Naive B cell (primary cell): ENCODE results near the gene ST3GAL3. TPM values are rescaled to one million over a fixed set of nuclear protein-coding genes. Genes with fewer than 3 reads are reported as not detected.
"Not testable (repeated sequence)": the region's sequence is repeated elsewhere in the genome, so short reads cannot be mapped to it uniquely, and the experiment has no call there.

Source experiments
- ATAC-seq, 2 donors: fragments of 150-1000 bp; cut with Tn5 transposase; 2 replicates each; pipeline ENCODE4 v1.10.0; 2021; ENCODE audit warnings: low read depth in 2 of 2, mild to moderate bottlenecking in 2 of 2, moderate library complexity in 2 of 2
- DNase-seq: peaks from one replicate; pipeline ENCODE4 v3.0.0; 2022
- H3K27ac Mint-ChIP-seq, 6 donors: one replicate each; pipeline ENCODE4 v1.8.0; 2020 to 2022; ENCODE audit warnings: mild to moderate bottlenecking in 6 of 6, mixed read lengths in 6 of 6, moderate library complexity in 5 of 6, inconsistent platforms in 2 of 6
- H3K27me3 Mint-ChIP-seq, 3 donors: one replicate each; pipeline ENCODE4 v1.8.0; 2021 to 2022; ENCODE audit warnings: mixed read lengths in 3 of 3, mild to moderate bottlenecking in 1 of 3
- H3K36me3 Mint-ChIP-seq, 2 donors: one replicate each; pipeline ENCODE4 v1.8.0; 2020 to 2022; ENCODE audit warnings: mixed read lengths in 2 of 2, inconsistent platforms in 1 of 2, mild to moderate bottlenecking in 1 of 2
- H3K4me1 Mint-ChIP-seq, 3 donors: one replicate each; pipeline ENCODE4 v1.8.0; 2020 to 2022; ENCODE audit warnings: mixed read lengths in 3 of 3, inconsistent platforms in 1 of 3, mild to moderate bottlenecking in 1 of 3, moderate library complexity in 1 of 3
- H3K4me3 Mint-ChIP-seq, 8 donors: one replicate each; pipeline ENCODE4 v1.8.0; 2020 to 2022; ENCODE audit warnings: mild to moderate bottlenecking in 8 of 8, mixed read lengths in 8 of 8, moderate library complexity in 8 of 8, inconsistent platforms in 2 of 8
- H3K9me3 Mint-ChIP-seq, 7 donors: one replicate each; pipeline ENCODE4 v1.8.0; 2020 to 2022; ENCODE audit warnings: mixed read lengths in 7 of 7, mild to moderate bottlenecking in 5 of 7, inconsistent platforms in 2 of 7, moderate library complexity in 1 of 7
- polyA plus RNA-seq, 6 donors: library from polyadenylated mRNA; unstranded; fragments of 300-500 nt; fragmentation: Illumina TruSeq; gene quantifications; one replicate each; pipeline ENCODE4 v1.2.3, GENCODE V29; 2021; ENCODE audit warnings: low read depth in 6 of 6

The ST3GAL3 gene
- polyA plus RNA-seq, 6 donors from 2014 or later, result 7.9 to 16.1 (median 9.8) TPM

DNA sequence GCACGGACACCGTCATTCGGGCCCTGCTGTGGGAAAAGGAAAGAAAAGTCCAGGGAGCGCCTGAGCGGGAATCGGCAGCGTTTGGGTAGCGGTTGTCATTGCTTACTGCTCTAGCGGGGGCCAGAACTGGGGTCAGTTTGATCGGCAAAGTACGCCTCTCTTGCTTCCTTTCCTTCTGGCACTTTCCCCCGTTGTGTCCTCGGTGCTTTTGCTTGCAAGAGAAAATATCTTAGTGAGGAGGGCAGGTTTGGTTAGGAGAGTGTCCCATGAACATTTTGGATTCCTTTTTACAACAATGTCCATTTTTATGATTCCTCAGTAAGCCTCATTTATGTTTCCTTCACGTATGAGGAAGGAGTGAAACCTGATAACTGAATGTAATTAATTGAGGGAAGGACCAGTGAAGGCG is 670 bp downstream of the ST3GAL3 start:
- H3K27ac Mint-ChIP-seq, result peak overlapping the region; percentile 13 to 95 (median 84)
- peaks cover 20 to 43% (median 35%) of the 10 kb centered on the region in 3 donors for H3K4me1 Mint-ChIP-seq
- H3K36me3 Mint-ChIP-seq, result peaks cover 0 to 10% of the 10 kb centered on the region in 2 donors
- H3K27me3 Mint-ChIP-seq, result no peaks in the 10 kb centered on the region
- DNase-seq (no peak), ATAC-seq (no peak)
- peak overlapping the region; percentile 80 to 95 (median 92) for H3K4me3 Mint-ChIP-seq
- no peaks in the 10 kb centered on the region for H3K9me3 Mint-ChIP-seq

- Mint-ChIP-seq H3K4me1 (peaks cover 6 to 32% (median 21%) of the 10 kb centered on the region in 3 donors), H3K27me3 (no peaks in the 10 kb centered on the region), H3K4me3 (peak overlapping the region in 1 of 8 donors; percentile 86), H3K9me3 (no peaks in the 10 kb centered on the region), H3K36me3 (no peaks in the 10 kb centered on the region), H3K27ac (no peak overlapping the region)
- no peak for DNase-seq
- no peak for ATAC-seq
These were observed 3.7 kb downstream of the ST3GAL3 start for GRCh38 chr1:43711049-43711448.

GRCh38 chr1:43711524-43712386 is 4.4 kb downstream of the ST3GAL3 start:
- no peak overlapping the region for H3K27ac Mint-ChIP-seq
- no peaks in the 10 kb centered on the region for H3K27me3 Mint-ChIP-seq
- peak overlapping the region in 1 of 8 donors; percentile 86 for H3K4me3 Mint-ChIP-seq
- H3K36me3 Mint-ChIP-seq, result no peaks in the 10 kb centered on the region
- no peaks in the 10 kb centered on the region for H3K9me3 Mint-ChIP-seq
- ATAC-seq, result no peak
- DNase-seq, result no peak
- H3K4me1 Mint-ChIP-seq, result peaks cover 4 to 25% (median 14%) of the 10 kb centered on the region in 3 donors

GRCh38 chr1:43716559-43717281 is 9.4 kb downstream of the ST3GAL3 start:
- ATAC-seq (no peak), DNase-seq (no peak)
- H3K4me1 Mint-ChIP-seq, result peaks cover 0 to 5% (median 0%) of the 10 kb centered on the region in 3 donors
- H3K36me3 Mint-ChIP-seq, result no peaks in the 10 kb centered on the region
- H3K27ac Mint-ChIP-seq, result no peak overlapping the region
- no peaks in the 10 kb centered on the region for H3K27me3 Mint-ChIP-seq
- H3K4me3 Mint-ChIP-seq, result no peak overlapping the region
- H3K9me3 Mint-ChIP-seq, result no peaks in the 10 kb centered on the region

DNA sequence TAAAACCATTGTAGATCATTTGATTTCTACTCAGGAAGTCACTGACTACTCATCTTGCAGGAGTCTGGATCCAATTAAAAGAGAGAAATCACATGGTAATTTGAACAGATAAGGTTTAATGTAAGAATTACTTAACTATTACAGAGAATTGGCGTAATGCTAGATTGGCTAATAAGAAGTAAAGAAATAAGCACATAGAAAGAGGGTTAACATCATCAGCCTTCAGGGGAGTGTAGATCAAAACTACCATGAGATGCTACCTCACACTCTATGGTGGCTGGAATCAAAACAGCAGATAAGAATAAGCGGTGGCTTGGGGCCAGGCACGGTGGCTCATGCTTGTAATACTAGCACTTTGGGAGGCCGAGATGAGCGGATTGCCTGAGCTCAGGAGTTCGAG is 11.7 kb downstream of the ST3GAL3 start:
- Mint-ChIP-seq H3K4me1 (peaks cover 0 to 4% (median 2%) of the 10 kb centered on the region in 3 donors), H3K36me3 (no peaks in the 10 kb centered on the region), H3K27ac (peak overlapping the region in 2 of 6 donors; percentile 44 to 59), H3K9me3 (no peaks in the 10 kb centered on the region), H3K27me3 (no peaks in the 10 kb centered on the region), H3K4me3 (no peak overlapping the region)
- ATAC-seq (no peak), DNase-seq (no peak)

GRCh38 chr1:43719670-43720419 is 12.5 kb downstream of the ST3GAL3 start:
- peak overlapping the region in 1 of 6 donors; percentile 27 for H3K27ac Mint-ChIP-seq
- ATAC-seq, DNase-seq, H3K4me3 Mint-ChIP-seq, H3K36me3 Mint-ChIP-seq, H3K4me1 Mint-ChIP-seq, H3K27me3 Mint-ChIP-seq, H3K9me3 Mint-ChIP-seq: not testable (repeated sequence)

- Mint-ChIP-seq H3K27ac (no peak overlapping the region), H3K36me3 (no peaks in the 10 kb centered on the region), H3K4me1 (peaks cover 9 to 12% (median 10%) of the 10 kb centered on the region in 3 donors), H3K9me3 (no peaks in the 10 kb centered on the region), H3K4me3 (no peak overlapping the region), H3K27me3 (no peaks in the 10 kb centered on the region)
- ATAC-seq, result no peak
- no peak for DNase-seq
These were observed 15.5 kb downstream of the ST3GAL3 start for GRCh38 chr1:43722810-43723209.

DNA sequence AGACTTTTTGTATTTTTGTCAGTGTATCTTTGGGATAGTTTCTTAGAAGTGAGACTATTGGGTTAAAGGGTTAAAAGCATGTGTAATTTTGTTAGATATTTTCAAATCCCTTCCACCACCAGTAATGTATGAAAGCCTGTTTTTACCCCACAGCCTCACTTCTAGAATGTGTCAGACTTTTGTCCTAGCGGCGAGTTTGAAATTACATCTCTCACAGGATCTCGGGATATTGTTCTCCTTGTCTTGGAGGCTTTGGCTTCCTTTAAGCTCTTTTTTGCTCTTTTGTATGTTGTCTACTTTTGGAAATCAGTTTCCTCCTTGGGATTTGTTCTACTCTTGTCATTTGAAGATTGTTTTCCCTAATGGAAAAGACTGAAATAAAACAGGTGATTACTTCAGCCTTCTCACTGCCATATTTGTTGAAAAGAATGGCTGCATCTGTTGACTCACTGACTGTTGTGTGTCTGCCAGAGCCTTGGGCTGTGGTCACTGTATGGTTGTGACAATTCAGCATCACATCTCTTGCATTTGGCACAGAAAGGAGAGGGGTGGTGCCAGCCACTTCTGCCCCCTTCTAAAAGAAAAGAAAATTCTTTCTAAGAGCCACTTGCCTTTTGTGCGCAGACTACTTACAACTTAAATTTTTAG is 22.6 kb downstream of the ST3GAL3 start:
- H3K9me3 Mint-ChIP-seq, result no peaks in the 10 kb centered on the region
- H3K27ac Mint-ChIP-seq, result peak overlapping the region in 1 of 6 donors; percentile 69
- no peaks in the 10 kb centered on the region for H3K27me3 Mint-ChIP-seq

GRCh38 chr1:43731867-43732531 is 24.7 kb downstream of the ST3GAL3 start:
- Mint-ChIP-seq H3K36me3 (peaks cover 7 to 20% of the 10 kb centered on the region in 2 donors), H3K4me3 (no peak overlapping the region), H3K9me3 (no peaks in the 10 kb centered on the region), H3K27ac (no peak overlapping the region), H3K27me3 (no peaks in the 10 kb centered on the region), H3K4me1 (peaks cover 2 to 11% (median 10%) of the 10 kb centered on the region in 3 donors)
- no peak for ATAC-seq
- no peak for DNase-seq

More for the DNA sequence above, 22.6 kb downstream of the ST3GAL3 start:
- ATAC-seq, result no peak
- Mint-ChIP-seq H3K4me1 (peaks cover 10 to 17% (median 12%) of the 10 kb centered on the region in 3 donors), H3K36me3 (peaks cover 0 to 3% of the 10 kb centered on the region in 2 donors), H3K4me3 (no peak overlapping the region)
- no peak for DNase-seq

- no peaks in the 10 kb centered on the region for H3K9me3 Mint-ChIP-seq
- no peak for ATAC-seq
- peak overlapping the region in 1 of 6 donors; percentile 84 for H3K27ac Mint-ChIP-seq
- H3K27me3 Mint-ChIP-seq, result no peaks in the 10 kb centered on the region
- H3K4me3 Mint-ChIP-seq, result no peak overlapping the region
- DNase-seq, result no peak
- peaks cover 16 to 32% of the 10 kb centered on the region in 2 donors for H3K36me3 Mint-ChIP-seq
- peaks cover 0 to 7% (median 7%) of the 10 kb centered on the region in 3 donors for H3K4me1 Mint-ChIP-seq
These were observed 29.5 kb downstream of the ST3GAL3 start for GRCh38 chr1:43736819-43737218.

GRCh38 chr1:43742026-43742425 is 34.7 kb downstream of the ST3GAL3 start:
- Mint-ChIP-seq H3K4me1 (peaks cover 6 to 7% (median 6%) of the 10 kb centered on the region in 3 donors), H3K27me3 (no peaks in the 10 kb centered on the region), H3K4me3 (no peak overlapping the region), H3K36me3 (peaks cover 26 to 28% of the 10 kb centered on the region in 2 donors), H3K9me3 (no peaks in the 10 kb centered on the region), H3K27ac (no peak overlapping the region)
- no peak for ATAC-seq
- DNase-seq, result no peak

GRCh38 chr1:43743206-43743605 is 35.9 kb downstream of the ST3GAL3 start:
- DNase-seq (no peak), ATAC-seq (no peak)
- H3K27ac Mint-ChIP-seq, result peak overlapping the region in 1 of 6 donors; percentile 68
- H3K4me1 Mint-ChIP-seq, result peaks cover 6 to 7% (median 6%) of the 10 kb centered on the region in 3 donors
- peaks cover 14 to 26% of the 10 kb centered on the region in 2 donors for H3K36me3 Mint-ChIP-seq
- H3K9me3 Mint-ChIP-seq, result no peaks in the 10 kb centered on the region
- peak overlapping the region in 1 of 8 donors; percentile 32 for H3K4me3 Mint-ChIP-seq
- no peaks in the 10 kb centered on the region for H3K27me3 Mint-ChIP-seq
